Activated naive CD8-positive, alpha-beta T cell treated with anti-CD3 and anti-CD28 coated beads, Interleukin-2, amount 50 U/mL, for 24 hours (primary cell): ENCODE measurements around the gene PPM1H.

Experiments used
- ATAC-seq: fragments of 150-1000 bp; cut with Tn5 transposase; one replicate; pipeline ENCODE4 v1.10.0; 2021
- DNase-seq: peaks from one replicate; pipeline ENCODE4 v3.0.0; 2021
- H3K27ac Mint-ChIP-seq: one replicate; pipeline ENCODE4 v1.8.0; 2021; ENCODE audit warnings: mild to moderate bottlenecking, mixed read lengths
- H3K27me3 Mint-ChIP-seq: one replicate; pipeline ENCODE4 v1.8.0; 2021; ENCODE audit warnings: mixed read lengths
- H3K36me3 Mint-ChIP-seq: one replicate; pipeline ENCODE4 v1.8.0; 2021; ENCODE audit warnings: low read depth, mixed read lengths
- H3K4me1 Mint-ChIP-seq: one replicate; pipeline ENCODE4 v1.8.0; 2021; ENCODE audit warnings: mixed read lengths
- H3K4me3 Mint-ChIP-seq: one replicate; pipeline ENCODE4 v1.8.0; 2021; ENCODE audit warnings: mild to moderate bottlenecking, moderate library complexity, mixed read lengths
- H3K9me3 Mint-ChIP-seq: one replicate; pipeline ENCODE4 v1.8.0; 2021; ENCODE audit warnings: mixed read lengths

PPM1H gene

DNA sequence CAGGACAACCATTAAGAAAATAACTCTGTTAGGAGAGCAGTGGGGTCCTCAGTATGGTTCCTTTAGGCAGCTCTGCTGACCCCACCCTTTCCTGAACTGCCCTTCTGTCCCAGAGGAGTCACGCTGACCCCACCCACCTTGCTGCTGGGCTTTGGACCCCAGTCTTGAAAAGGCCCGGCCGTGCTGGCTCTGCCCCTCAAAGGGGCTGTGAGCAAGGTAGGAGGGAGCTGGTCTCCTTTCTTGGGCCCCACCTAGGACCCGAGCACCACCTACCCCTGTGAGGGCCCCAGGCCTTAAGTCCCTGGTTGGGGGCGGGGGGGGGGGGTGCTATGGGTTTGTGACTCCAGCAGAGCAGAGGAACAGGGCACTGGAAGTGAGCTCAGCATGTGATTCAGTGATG, 297.3 kb downstream of the PPM1H start:
- peaks cover 3% of the 10 kb centered on the region for H3K36me3 Mint-ChIP-seq
- no peak for ATAC-seq
- H3K27ac Mint-ChIP-seq = no peak overlapping the region
- H3K9me3 Mint-ChIP-seq = no peaks in the 10 kb centered on the region
- H3K4me1 Mint-ChIP-seq = peaks cover 30% of the 10 kb centered on the region
- H3K4me3 Mint-ChIP-seq = no peak overlapping the region
- H3K27me3 Mint-ChIP-seq = peaks cover 29% of the 10 kb centered on the region
- DNase-seq = no peak

DNA sequence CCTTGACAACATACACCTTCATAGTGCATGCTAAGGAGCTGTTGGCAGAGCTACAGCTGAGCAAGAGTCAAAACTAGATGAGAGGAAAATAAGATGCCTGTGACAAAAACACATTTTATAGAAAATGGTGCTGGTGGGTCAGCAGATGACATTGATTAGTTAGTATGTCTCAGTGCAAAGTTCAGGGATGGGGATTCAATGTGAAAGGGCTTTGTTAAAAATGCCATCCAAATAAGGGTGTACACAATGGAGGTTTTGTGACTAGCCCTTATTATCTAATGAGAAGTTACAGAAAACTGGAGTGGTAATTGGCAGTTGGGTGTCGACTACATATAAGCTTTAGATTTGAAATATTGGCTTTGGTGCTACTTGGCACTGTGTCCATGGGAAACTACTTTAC, 299.3 kb downstream of the PPM1H start:
- peaks cover 17% of the 10 kb centered on the region for H3K4me1 Mint-ChIP-seq
- no peak for ATAC-seq
- H3K9me3 Mint-ChIP-seq = no peaks in the 10 kb centered on the region
- DNase-seq = no peak
- no peak overlapping the region for H3K27ac Mint-ChIP-seq
- H3K36me3 Mint-ChIP-seq = peaks cover 3% of the 10 kb centered on the region
- no peak overlapping the region for H3K4me3 Mint-ChIP-seq
- H3K27me3 Mint-ChIP-seq = peaks cover 39% of the 10 kb centered on the region

DNA sequence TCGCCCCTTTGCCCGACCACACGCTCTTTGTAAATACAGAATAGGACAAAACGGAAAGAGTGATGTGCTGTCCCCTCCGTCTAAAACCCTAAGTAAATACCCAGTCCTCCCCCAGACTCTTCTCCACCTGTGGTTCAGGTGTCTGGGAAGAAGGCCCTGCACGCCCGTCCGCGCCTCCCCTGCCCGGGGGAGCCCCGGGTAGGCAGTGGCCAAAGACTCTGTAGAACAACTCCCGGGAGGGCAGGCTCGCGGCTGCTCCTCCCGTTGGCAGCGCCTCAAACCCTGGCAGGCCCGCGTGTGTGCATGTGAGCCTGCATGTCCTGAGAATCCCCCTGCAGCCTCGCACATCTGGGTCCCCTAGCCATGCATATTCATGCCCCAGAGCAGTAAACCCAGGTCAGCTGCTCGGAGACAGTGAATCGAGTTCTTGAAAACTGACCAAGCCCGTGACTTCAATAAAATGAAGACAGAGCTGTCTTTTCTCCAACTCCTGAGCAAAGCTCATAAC, 302.5 kb downstream of the PPM1H start:
- peak; percentile 12 for DNase-seq
- Mint-ChIP-seq H3K36me3 (peaks cover 3% of the 10 kb centered on the region), H3K27ac (no peak overlapping the region), H3K9me3 (peaks cover 3% of the 10 kb centered on the region), H3K4me3 (peak overlapping the region; percentile 71), H3K4me1 (peaks cover 12% of the 10 kb centered on the region), H3K27me3 (peaks cover 58% of the 10 kb centered on the region)
- peak; percentile 37 for ATAC-seq

DNA sequence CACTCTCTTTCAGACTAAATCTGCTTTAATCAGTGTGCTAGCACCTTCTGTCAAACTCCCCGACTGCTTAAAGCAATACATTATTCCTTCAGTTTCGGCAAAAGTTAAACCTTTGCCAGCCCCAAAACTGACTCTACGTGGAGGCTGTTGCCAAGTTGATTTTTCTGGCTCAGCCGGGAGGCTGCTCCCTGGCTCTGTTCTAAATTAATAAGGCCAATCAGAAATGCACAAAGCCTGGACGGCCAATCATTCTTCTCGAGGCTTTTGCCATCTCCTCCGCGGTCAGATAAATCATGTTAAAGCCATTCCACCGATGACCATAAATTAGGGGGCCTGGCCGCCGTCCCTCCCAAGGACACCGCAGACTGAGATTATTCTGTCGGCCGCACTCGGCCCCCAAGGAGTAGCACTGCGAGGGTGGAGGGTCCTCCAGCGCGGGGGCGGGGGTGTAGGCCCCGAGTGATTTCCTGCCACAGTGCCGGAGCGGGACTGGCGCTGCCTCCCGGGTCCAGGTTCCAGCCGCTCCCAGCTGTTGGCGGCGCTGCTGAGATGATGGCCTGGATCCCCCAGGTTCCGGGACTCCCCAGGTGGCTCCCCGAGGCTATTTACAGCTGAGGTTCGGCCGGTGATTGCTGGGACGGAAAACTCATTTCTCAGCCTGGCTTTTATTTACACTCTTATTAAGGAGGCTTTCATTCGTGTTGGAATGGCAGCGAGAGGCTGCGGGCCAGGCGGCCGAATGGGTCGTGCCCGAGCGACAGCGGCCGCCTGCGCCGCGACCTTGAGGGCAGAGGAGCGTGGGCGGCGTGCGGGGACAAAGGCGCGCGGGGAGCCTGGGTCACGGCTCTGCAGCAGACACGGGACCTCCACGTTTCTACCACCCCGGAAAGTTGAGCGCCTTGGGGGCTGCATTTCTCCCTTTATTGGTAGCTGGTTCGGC, 303.2 kb downstream of the PPM1H start:
- DNase-seq (peak; percentile 21), ATAC-seq (peak; percentile 45)
- Mint-ChIP-seq H3K36me3 (peaks cover 3% of the 10 kb centered on the region), H3K9me3 (peaks cover 3% of the 10 kb centered on the region), H3K4me3 (peak overlapping the region; percentile 71), H3K27ac (no peak overlapping the region), H3K4me1 (peaks cover 12% of the 10 kb centered on the region), H3K27me3 (peaks cover 61% of the 10 kb centered on the region)

DNA sequence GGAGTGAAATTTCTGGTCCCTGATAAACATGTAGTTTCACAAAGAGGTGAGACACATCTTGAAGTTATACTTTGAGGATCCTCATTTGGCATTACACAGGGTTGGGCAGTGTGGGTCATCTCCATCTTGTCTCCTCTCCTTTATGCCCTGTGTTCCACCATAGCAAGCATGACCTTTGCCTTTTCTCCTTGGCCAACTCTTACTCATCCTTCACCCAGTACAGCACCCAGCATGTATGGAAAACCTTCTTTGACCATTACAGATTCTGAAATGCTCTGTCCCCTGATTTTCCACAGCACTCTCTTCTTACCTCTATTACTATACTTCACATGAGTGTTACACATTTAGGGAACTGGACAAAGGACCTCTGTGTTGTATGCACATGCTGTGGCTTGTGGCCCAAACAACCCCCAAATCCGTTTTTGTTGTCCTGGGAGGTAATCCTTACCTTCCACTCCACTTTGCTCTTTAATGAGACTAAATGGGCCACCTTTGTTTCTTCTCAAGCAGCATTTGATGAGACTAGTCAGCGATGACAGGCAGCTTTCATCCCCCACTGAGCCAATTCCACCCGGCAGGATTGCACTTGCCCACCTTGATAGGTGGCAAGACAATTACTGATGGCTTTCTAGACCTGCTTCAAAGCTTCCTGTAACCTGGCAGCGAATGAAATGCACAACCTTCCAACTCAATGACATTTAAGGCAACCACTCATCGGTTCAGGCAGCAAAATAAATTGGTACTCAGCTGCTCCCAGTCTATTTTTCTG, 304.8 kb downstream of the PPM1H start:
- ATAC-seq (no peak), DNase-seq (no peak)
- Mint-ChIP-seq H3K27ac (no peak overlapping the region), H3K36me3 (peaks cover 3% of the 10 kb centered on the region), H3K4me1 (peaks cover 12% of the 10 kb centered on the region), H3K4me3 (no peak overlapping the region), H3K9me3 (peaks cover 3% of the 10 kb centered on the region), H3K27me3 (peaks cover 54% of the 10 kb centered on the region)

DNA sequence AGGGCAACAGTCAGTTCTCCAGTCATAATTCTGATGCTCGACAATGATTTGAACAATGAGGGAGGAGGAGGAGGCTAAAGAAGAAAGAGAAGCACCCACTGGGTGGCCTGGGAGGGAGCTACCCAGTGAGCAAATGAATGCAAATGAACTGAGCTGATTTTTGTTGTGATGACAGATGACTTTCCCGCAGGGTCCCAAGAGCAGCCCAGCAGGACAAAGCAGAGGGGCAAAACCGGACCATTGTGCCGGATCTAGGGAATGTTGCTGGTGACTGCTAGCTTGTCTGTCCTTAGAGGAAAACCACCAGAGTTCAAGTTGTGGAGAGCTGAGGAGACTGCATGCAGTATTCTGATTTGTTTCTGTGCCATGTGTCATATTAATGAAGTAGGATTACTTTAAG, 305.5 kb downstream of the PPM1H start:
- peaks cover 52% of the 10 kb centered on the region for H3K27me3 Mint-ChIP-seq
- peaks cover 12% of the 10 kb centered on the region for H3K4me1 Mint-ChIP-seq
- ATAC-seq (no peak), DNase-seq (no peak)
- peaks cover 3% of the 10 kb centered on the region for H3K9me3 Mint-ChIP-seq
- no peak overlapping the region for H3K27ac Mint-ChIP-seq
- H3K4me3 Mint-ChIP-seq = no peak overlapping the region
- peaks cover 3% of the 10 kb centered on the region for H3K36me3 Mint-ChIP-seq

DNA sequence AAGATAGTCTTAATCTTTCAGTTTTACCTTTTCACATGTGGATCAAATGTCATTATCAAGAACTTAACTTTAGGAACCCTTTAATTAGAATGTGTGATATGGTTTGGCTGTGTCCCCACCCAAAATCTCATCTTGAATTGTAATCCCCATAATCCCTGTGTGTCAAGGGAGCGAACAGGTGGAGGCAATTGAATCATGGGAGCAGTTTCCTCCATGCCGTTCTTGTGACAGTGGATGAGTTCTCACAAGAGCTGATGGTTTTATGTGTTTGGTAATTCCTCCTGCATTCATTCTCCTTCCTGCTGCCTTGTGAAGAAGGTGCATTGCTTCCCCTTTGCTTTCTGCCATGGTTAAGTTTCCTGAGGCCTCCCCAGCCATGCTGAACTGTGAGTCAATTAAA, 307.8 kb downstream of the PPM1H start:
- DNase-seq (no peak), ATAC-seq (no peak)
- H3K4me3 Mint-ChIP-seq = no peak overlapping the region
- peaks cover 3% of the 10 kb centered on the region for H3K9me3 Mint-ChIP-seq
- peaks cover 3% of the 10 kb centered on the region for H3K4me1 Mint-ChIP-seq
- no peaks in the 10 kb centered on the region for H3K36me3 Mint-ChIP-seq
- peaks cover 34% of the 10 kb centered on the region for H3K27me3 Mint-ChIP-seq
- H3K27ac Mint-ChIP-seq = no peak overlapping the region

DNA sequence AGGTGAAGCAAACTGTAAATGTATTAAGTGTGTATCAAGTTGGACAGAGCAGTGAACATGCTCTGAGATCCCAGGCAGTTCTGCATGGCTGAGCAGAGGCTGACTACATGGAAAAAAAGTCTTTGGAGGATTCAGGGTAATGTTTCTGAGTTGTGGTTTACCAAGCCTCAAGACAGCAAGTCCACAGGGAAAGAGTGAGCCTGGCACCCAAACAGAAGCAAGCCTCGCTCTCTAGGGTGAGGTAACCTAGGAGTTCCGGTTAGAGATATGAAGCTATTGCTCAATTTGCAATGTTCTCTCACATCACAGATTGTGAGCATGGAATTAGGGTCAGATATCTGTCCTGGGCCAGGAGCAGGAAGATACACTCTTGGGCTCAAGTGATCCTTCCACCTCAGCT, 309.7 kb downstream of the PPM1H start:
- peaks cover 22% of the 10 kb centered on the region for H3K27me3 Mint-ChIP-seq
- no peak overlapping the region for H3K4me3 Mint-ChIP-seq
- no peaks in the 10 kb centered on the region for H3K36me3 Mint-ChIP-seq
- H3K27ac Mint-ChIP-seq = no peak overlapping the region
- peaks cover 3% of the 10 kb centered on the region for H3K9me3 Mint-ChIP-seq
- ATAC-seq (no peak), DNase-seq (no peak)
- no peaks in the 10 kb centered on the region for H3K4me1 Mint-ChIP-seq

DNA sequence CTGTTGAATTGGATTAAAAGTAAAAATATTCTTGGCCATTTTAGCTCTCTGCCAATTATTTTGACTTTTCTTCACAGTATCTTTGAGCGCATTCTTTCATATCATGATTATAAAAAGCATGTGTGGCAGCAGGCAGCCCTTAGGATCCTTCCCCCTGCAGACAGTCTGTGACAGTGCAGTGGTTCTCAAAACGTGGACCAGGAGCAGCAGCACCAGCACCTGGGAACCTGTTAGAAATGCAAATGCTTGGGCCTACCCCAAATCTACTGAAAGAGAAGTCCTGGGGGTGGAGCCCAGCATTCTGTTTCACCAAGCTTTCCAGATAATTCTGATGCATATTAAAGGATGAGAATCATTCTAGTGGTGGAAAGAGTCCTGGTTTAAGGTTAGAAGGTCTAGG, 312.8 kb downstream of the PPM1H start:
- Mint-ChIP-seq H3K4me1 (peaks cover 8% of the 10 kb centered on the region), H3K9me3 (no peaks in the 10 kb centered on the region), H3K27ac (no peak overlapping the region), H3K36me3 (no peaks in the 10 kb centered on the region), H3K27me3 (peaks cover 7% of the 10 kb centered on the region), H3K4me3 (no peak overlapping the region)
- DNase-seq (no peak), ATAC-seq (no peak)

DNA sequence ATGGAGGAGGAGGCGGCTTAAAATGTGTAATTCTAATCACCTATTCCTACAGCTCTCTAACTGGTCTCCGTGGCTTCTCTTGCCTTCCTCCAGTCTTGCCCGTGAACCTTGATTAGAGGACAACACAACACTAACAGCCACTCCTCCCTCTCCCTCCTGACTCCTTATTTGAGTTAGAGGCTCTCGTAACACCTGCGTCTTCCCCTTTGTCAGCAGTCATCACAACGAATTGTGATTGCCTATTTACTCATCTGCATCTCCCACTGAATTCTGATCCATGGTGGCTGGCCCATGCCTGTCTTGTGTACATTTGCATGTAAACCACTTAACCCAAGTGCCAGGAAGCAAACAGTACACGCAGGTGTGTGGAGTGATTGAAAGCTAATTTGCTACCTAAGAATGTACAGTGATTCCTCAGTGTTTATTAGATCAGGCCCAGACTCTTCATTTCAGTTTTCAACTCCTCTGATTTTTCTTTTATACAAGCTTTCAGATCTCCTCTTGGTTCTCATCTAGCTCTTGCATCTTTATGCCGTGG, 313.8 kb downstream of the PPM1H start:
- Mint-ChIP-seq H3K27me3 (no peaks in the 10 kb centered on the region), H3K27ac (no peak overlapping the region), H3K4me3 (no peak overlapping the region), H3K9me3 (no peaks in the 10 kb centered on the region), H3K36me3 (no peaks in the 10 kb centered on the region), H3K4me1 (peaks cover 8% of the 10 kb centered on the region)
- no peak for DNase-seq
- no peak for ATAC-seq

DNA sequence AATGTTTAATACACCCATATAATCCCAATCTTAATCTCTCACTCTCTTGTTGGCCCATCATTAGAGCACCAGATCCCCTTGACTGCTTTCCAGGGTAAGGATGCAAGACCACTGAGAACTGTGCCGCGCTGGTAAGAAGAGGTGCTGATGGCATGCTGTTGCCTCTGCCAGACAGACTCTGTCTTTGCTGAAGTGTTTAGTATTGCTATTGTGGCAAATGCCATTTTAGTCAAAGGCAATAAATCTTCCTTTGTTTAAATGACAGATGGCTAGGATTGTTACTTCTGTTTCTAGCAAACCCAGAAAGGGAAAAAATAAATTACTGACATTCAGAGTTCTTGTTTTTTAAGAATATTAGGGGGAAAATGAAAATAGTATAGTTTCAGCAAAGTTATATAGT, 316.0 kb downstream of the PPM1H start:
- Mint-ChIP-seq H3K4me3 (no peak overlapping the region), H3K36me3 (no peaks in the 10 kb centered on the region), H3K27ac (no peak overlapping the region), H3K4me1 (peaks cover 8% of the 10 kb centered on the region), H3K27me3 (no peaks in the 10 kb centered on the region), H3K9me3 (no peaks in the 10 kb centered on the region)
- DNase-seq (no peak), ATAC-seq (no peak)

DNA sequence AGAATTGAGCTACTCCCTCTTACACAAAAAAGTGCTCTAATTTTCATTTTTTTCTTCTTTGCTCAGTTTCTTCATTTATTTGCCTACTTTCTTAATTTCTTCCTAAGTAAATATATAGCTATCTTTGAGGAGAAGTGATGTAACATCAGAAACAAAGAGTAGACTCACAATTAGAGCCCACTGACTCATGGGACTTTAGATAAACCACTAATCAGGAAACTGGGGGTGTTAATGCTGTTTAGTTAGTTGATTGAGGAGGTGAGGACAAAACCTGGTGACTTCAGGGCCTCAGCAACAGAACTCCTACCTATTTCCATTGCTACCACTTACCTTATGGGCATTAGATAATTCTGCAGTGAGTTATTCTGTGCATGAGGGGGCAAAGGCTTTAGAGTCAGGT, 316.6 kb downstream of the PPM1H start:
- ATAC-seq (no peak), DNase-seq (no peak)
- Mint-ChIP-seq H3K4me1 (peaks cover 8% of the 10 kb centered on the region), H3K4me3 (no peak overlapping the region), H3K9me3 (no peaks in the 10 kb centered on the region), H3K27me3 (no peaks in the 10 kb centered on the region), H3K36me3 (no peaks in the 10 kb centered on the region), H3K27ac (no peak overlapping the region)

DNA sequence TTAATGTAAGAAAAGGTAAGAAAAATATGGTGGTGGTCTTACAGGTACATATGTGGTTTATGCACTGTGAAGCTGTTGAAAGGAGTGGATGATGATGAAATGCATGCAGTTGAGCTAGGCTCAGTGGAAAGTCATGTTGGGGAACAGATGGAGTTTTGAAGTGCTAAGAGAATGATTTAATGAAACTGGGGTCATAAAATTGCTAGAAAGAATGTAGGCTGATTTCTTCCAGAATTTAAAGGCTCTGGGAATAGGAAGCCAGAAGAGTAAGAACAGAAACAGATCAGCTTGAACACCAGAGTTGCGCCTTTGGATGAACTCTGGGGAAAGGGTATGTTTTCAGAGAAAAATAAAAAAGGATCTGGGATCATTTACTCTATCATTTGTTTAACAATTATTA, 321.9 kb downstream of the PPM1H start:
- Mint-ChIP-seq H3K27ac (no peak overlapping the region), H3K4me1 (no peaks in the 10 kb centered on the region), H3K4me3 (no peak overlapping the region), H3K9me3 (no peaks in the 10 kb centered on the region), H3K27me3 (no peaks in the 10 kb centered on the region), H3K36me3 (no peaks in the 10 kb centered on the region)
- ATAC-seq (no peak), DNase-seq (no peak)

DNA sequence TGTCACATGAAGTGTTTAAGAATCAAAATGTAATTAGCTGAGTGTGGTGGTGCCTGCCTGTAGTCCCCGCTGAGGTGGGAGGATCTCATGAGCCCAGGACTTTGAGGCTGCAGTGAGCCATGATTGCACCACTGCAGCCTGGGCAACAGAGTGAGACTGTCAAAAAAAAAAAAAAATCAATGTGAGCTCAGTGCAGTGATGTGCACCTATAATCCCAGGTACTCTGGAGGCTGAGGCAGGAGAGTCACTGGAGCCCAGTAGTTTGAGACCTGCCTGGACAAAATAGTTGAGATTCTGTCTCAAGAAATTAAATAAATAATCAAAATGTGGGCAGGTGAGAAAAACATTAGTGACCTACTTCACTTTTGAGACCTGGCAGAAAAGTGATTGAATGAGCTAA, 328.3 kb downstream of the PPM1H start:
- no peaks in the 10 kb centered on the region for H3K27me3 Mint-ChIP-seq
- peaks cover 35% of the 10 kb centered on the region for H3K4me1 Mint-ChIP-seq
- H3K36me3 Mint-ChIP-seq = peaks cover 14% of the 10 kb centered on the region
- H3K4me3 Mint-ChIP-seq = no peak overlapping the region
- H3K9me3 Mint-ChIP-seq = no peaks in the 10 kb centered on the region
- ATAC-seq = no peak
- no peak overlapping the region for H3K27ac Mint-ChIP-seq
- no peak for DNase-seq

DNA sequence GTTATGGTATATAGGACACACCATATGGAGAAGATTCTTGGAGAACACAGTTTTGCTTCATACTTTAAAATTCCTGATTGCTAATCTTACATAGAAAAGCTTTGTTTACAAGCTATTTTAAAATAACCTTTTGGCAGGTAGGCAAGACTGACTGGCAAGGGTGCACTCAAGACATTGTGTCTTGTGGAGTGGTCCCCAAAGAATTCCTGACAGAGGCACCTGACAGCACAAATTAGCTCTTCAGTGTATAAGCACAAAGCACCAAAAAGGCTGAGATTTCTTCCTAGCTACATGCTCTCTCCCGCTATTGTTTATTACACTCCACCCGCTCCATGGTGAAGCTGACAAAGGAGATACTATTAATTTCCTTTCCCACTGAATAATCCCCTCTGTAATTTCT, 329.0 kb downstream of the PPM1H start:
- no peak for ATAC-seq
- peaks cover 41% of the 10 kb centered on the region for H3K4me1 Mint-ChIP-seq
- H3K27me3 Mint-ChIP-seq = no peaks in the 10 kb centered on the region
- no peaks in the 10 kb centered on the region for H3K9me3 Mint-ChIP-seq
- H3K4me3 Mint-ChIP-seq = no peak overlapping the region
- no peak for DNase-seq
- peak overlapping the region; percentile 22 for H3K27ac Mint-ChIP-seq
- H3K36me3 Mint-ChIP-seq = peaks cover 14% of the 10 kb centered on the region
